PC-9 (cell line): ENCODE measurements around the gene CCDC181. TPM values are rescaled to one million over a fixed set of nuclear protein-coding genes. Genes with fewer than 3 reads are reported as not detected.

ENCODE experiments used
- BruUV-seq: library from RNA; stranded (reverse); fragments of 400-500 nt; replicated peaks from 2 replicates; lab custom pipeline; 2021; lab: Mats Ljungman, UMichigan
- CTCF ChIA-PET: fragments of 300-600 bp; sonication (Branson Sonifier 250); formaldehyde crosslinking; loops from one replicate; lab custom pipeline; 2022; ENCODE audit warnings: antibody characterized with exemption; lab: Charles Lee
- POLR2A ChIA-PET: fragments of 300-600 bp; sonication (Branson Sonifier 250); formaldehyde crosslinking; loops from one replicate; lab custom pipeline; 2022; ENCODE audit warnings: antibody characterized with exemption; ENCODE audit not compliant: unreplicated experiment; lab: Charles Lee
- DNase-seq, 2 experiments: peaks; one replicate each; pipeline versions ENCODE4 v3.0.0 to v3.0.0-alpha.2; 2015 to 2022; ENCODE audit warnings: mixed read lengths in 1 of 2
- H2AFZ ChIP-seq: fragments of 200-600 bp; sonication (generic); 2 replicates; pipeline ENCODE4 v1.8.1; 2017; ENCODE audit warnings: antibody characterized with exemption
- H3F3A ChIP-seq: fragments of 200-600 bp; sonication (generic); 2 replicates; pipeline ENCODE4 v1.8.1; 2017; ENCODE audit warnings: antibody characterized with exemption, mild to moderate bottlenecking, low read depth; ENCODE audit not compliant: insufficient read depth
- H3K27ac ChIP-seq: fragments of 200-600 bp; sonication (generic); 2 replicates; pipeline ENCODE4 v1.6.1; 2016; ENCODE audit warnings: mixed run types
- H3K27me3 ChIP-seq: fragments of 200-600 bp; sonication (generic); 2 replicates; pipeline ENCODE4 v1.6.1; 2016; ENCODE audit warnings: low read depth, mixed run types; ENCODE audit not compliant: insufficient read depth
- H3K36me3 ChIP-seq: fragments of 200-600 bp; sonication (generic); 2 replicates; pipeline ENCODE4 v1.6.1; 2016; ENCODE audit warnings: low read depth, mixed run types
- H3K4me1 ChIP-seq: fragments of 200-600 bp; sonication (generic); replicated peaks from 2 replicates; pipeline ENCODE4 v1.6.1; 2016; ENCODE audit warnings: mixed run types; ENCODE audit not compliant: insufficient read depth
- H3K4me2 ChIP-seq: fragments of 200-600 bp; sonication (generic); 2 replicates; pipeline ENCODE4 v1.6.1; 2017; ENCODE audit warnings: mixed run types
- H3K4me3 ChIP-seq: fragments of 200-600 bp; sonication (generic); 2 replicates; pipeline ENCODE4 v1.6.1; 2016; ENCODE audit warnings: mixed run types
- H3K79me2 ChIP-seq: fragments of 200-600 bp; sonication (generic); 2 replicates; pipeline ENCODE4 v1.6.1; 2017; ENCODE audit warnings: low read depth, mixed run types
- H3K9me2 ChIP-seq: fragments of 200-600 bp; sonication (generic); 2 replicates; pipeline ENCODE4 v1.8.1; 2017; ENCODE audit warnings: mild to moderate bottlenecking; ENCODE audit not compliant: insufficient read depth
- H3K9me3 ChIP-seq: fragments of 200-600 bp; sonication (generic); 2 replicates; pipeline ENCODE4 v1.8.1; 2016; ENCODE audit warnings: low read depth; ENCODE audit not compliant: insufficient read depth
- H4K20me1 ChIP-seq: fragments of 200-600 bp; sonication (generic); 2 replicates; pipeline ENCODE4 v1.8.1; 2017; ENCODE audit not compliant: insufficient read depth
- EZH2 ChIP-seq: fragments of 200-600 bp; sonication (generic); IDR thresholded peaks from 2 replicates; pipeline ENCODE4 v1.8.0; 2017; ENCODE audit warnings: antibody characterized with exemption, low read depth
- intact Hi-C: fragments of 100-400 bp; cut with micrococcal nuclease; formaldehyde crosslinking; loops from one replicate; pipeline ENCODE4 v1.10.0; 2022; ENCODE audit not compliant: unreplicated experiment
- total RNA-seq: library from RNA; stranded (reverse); gene quantifications from 2 replicates; pipeline ENCODE4 v1.2.3, GENCODE V29; 2021
- TF ChIP-seq, protein P1 (sequence below): fragments of 200-600 bp; sonication (generic); conservative IDR thresholded peaks from 2 replicates; pipeline ENCODE4 v1.6.1; 2017; ENCODE audit warnings: mixed run types, antibody characterized with exemption, mild to moderate bottlenecking, moderate library complexity

CCDC181 gene
- total RNA-seq, 1 experiment from 2014 or later, result 0.37 TPM

DNA sequence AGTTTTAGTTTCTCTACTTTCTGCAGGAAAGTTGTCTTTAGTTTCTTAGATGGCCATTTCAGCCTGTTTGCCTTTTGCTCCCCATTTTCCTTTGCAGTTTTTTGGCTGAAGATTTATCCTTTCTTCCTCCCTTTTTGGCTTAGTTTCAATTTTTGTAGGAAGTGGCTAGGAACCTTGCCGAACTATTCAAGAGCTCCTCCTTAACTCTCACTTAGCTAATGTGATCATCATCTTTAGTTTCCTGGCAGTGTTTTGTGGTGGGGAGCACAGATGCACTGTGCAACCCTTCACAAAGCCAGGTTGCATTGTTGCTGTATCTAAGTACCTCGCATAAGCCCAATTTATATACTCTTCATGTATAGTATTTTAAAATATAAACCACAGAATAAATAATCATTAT is 28.8 kb upstream of the CCDC181 start:
- POLR2A ChIA-PET, result no interaction called here
- CTCF ChIA-PET, result no interaction called here

DNA sequence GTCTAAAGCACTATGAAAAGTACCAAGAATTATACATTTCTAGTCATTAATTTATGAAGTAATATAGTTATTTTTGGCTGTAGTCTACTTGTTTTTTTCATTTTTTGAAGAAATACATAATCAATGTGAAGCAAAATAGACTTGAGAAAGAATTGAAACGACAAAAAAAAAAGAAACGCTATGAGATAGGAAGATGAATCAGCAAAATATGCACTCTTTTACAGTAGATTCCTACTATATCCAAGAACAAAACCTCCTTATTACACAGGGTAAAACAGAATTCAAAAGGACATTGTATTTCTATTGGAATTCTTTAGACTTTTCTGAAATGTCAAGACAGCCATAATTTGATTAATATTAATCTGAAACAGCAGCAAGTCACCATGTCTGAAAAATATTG is 25.6 kb upstream of the CCDC181 start:
- Histone ChIP-seq H3K9me3 (peaks cover 7% of the 10 kb centered on the region; the same call in 1 of the 2 replicates), H3K36me3 (no peaks in the 10 kb centered on the region), H2AFZ (no peak overlapping the region), H3K4me2 (no peak overlapping the region), H3K4me3 (no peak overlapping the region), H4K20me1 (no peaks in the 10 kb centered on the region), H3F3A (no peaks in the 10 kb centered on the region; the same call in 1 of the 2 replicates), H3K9me2 (0 out of 2 replicates have a peak, but pooled peaks cover 4% of the 10 kb centered on the region), H3K27ac (no peak overlapping the region), H3K79me2 (no peaks in the 10 kb centered on the region), H3K27me3 (no peaks in the 10 kb centered on the region), H3K4me1 (0 out of 2 replicates have a peak, but pooled peaks cover 5% of the 10 kb centered on the region)
- no TSS peak for BruUV-seq
- POLR2A ChIA-PET, result no interaction called here
- DNase-seq, result no peak
- TF ChIP-seq EZH2, result no peak
- TF ChIP-seq, protein P1, sequence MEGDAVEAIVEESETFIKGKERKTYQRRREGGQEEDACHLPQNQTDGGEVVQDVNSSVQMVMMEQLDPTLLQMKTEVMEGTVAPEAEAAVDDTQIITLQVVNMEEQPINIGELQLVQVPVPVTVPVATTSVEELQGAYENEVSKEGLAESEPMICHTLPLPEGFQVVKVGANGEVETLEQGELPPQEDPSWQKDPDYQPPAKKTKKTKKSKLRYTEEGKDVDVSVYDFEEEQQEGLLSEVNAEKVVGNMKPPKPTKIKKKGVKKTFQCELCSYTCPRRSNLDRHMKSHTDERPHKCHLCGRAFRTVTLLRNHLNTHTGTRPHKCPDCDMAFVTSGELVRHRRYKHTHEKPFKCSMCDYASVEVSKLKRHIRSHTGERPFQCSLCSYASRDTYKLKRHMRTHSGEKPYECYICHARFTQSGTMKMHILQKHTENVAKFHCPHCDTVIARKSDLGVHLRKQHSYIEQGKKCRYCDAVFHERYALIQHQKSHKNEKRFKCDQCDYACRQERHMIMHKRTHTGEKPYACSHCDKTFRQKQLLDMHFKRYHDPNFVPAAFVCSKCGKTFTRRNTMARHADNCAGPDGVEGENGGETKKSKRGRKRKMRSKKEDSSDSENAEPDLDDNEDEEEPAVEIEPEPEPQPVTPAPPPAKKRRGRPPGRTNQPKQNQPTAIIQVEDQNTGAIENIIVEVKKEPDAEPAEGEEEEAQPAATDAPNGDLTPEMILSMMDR, result no peak
- intact Hi-C loops, result no loop called here
- CTCF ChIA-PET, result no interaction called here

More for the DNA sequence above, 28.8 kb upstream of the CCDC181 start:
- no peak for DNase-seq
- Histone ChIP-seq H2AFZ (no peak overlapping the region), H3K9me2 (no peaks in the 10 kb centered on the region), H3K4me3 (no peak overlapping the region), H4K20me1 (no peaks in the 10 kb centered on the region), H3K4me2 (no peak overlapping the region), H3K27me3 (no peaks in the 10 kb centered on the region), H3K27ac (no peak overlapping the region), H3F3A (no peaks in the 10 kb centered on the region; the same call in 1 of the 2 replicates), H3K4me1 (0 out of 2 replicates have a peak, but pooled peaks cover 4% of the 10 kb centered on the region), H3K79me2 (no peaks in the 10 kb centered on the region), H3K36me3 (no peaks in the 10 kb centered on the region), H3K9me3 (peaks cover 7% of the 10 kb centered on the region; the same call in 1 of the 2 replicates)
- intact Hi-C loops, result no loop called here
- BruUV-seq, result no TSS peak
- no peak for TF ChIP-seq EZH2
- TF ChIP-seq, protein P1, result no peak

DNA sequence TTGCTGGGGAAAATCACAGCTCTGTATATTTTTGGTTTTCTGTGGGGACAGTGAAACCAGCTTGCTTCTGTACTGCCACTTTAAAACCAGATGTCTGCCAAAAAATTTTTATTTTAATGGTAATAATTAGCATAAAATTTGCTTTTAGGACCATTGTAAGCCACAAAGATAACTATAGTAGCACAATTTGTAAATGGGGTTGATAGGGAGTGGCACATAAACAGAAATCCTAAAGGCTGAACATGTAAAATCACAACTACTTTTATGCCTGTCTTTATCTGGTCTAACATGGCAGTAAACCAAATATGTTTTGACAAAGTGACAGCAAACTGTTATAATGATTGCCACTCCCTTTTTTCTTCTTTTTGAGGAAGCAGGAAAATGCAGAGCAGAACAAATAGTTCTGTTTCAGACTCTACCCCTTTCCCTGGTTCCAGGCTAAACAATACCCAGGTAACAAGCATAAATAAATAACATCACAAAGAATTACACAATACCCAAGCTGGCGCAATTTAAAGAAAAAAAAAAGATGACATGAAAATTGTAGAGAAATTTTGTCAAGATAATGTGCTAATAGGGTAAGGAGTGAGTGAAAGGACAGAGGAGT is 24.0 kb upstream of the CCDC181 start:
- no peak overlapping the region for H2AFZ ChIP-seq
- intact Hi-C loops, result no loop called here
- 0 out of 2 replicates have a peak, but pooled peaks cover 5% of the 10 kb centered on the region for H3K4me1 ChIP-seq
- H3K9me3 ChIP-seq, result no peaks in the 10 kb centered on the region
- H3F3A ChIP-seq, result no peaks in the 10 kb centered on the region; the same call in 1 of the 2 replicates
- 0 out of 2 replicates have a peak, but pooled peaks cover 4% of the 10 kb centered on the region for H3K9me2 ChIP-seq
- H3K27me3 ChIP-seq, result no peaks in the 10 kb centered on the region
- H3K36me3 ChIP-seq, result no peaks in the 10 kb centered on the region
- TF ChIP-seq, protein P1, result no peak
- no peak for TF ChIP-seq EZH2
- peak in 1 of 2 experiments; percentile 57 for DNase-seq
- no TSS peak for BruUV-seq
- H3K4me3 ChIP-seq, result no peak overlapping the region
- H3K27ac ChIP-seq, result no peak overlapping the region
- no peaks in the 10 kb centered on the region for H4K20me1 ChIP-seq
- no peak overlapping the region for H3K4me2 ChIP-seq
- ChIA-PET POLR2A (no interaction called here), CTCF (no interaction called here)
- no peaks in the 10 kb centered on the region for H3K79me2 ChIP-seq
